Left lung (tissue), 10 donors: ENCODE results near the gene CADM2. TPM values are rescaled to one million over a fixed set of nuclear protein-coding genes. Genes with fewer than 3 reads are reported as not detected.

Experiments
- ATAC-seq: fragments of 200-7000 bp; cut with Tn5 transposase; one replicate; pipeline ENCODE4 v1.9.1; 2020; ENCODE audit warnings: moderate library complexity
- DNase-seq, 4 donors: peaks; one replicate each; pipeline ENCODE4 v3.0.0-alpha.2; 2013 to 2020
- H3K27ac ChIP-seq, 2 donors: fragments of 200-600 bp; sonication (generic) in 1 of 2; one replicate each; pipeline versions ENCODE4 v1.5.0 to v1.8.0; 2020 to 2021
- H3K27me3 ChIP-seq, 2 donors: fragments of 200-600 bp; sonication (generic) in 1 of 2; one replicate each; pipeline versions ENCODE4 v1.5.0 to v1.8.0; 2020 to 2021
- H3K36me3 ChIP-seq, 2 donors: fragments of 200-600 bp; sonication (generic) in 1 of 2; one replicate each; pipeline versions ENCODE4 v1.5.0 to v1.8.0; 2020 to 2021
- H3K4me1 ChIP-seq, 2 donors: fragments of 200-600 bp; one replicate each; pipeline ENCODE4 v1.8.0; 2021
- H3K4me3 ChIP-seq, 2 donors: fragments of 200-600 bp; sonication (generic) in 1 of 2; one replicate each; pipeline versions ENCODE4 v1.5.0 to v1.8.0; 2020 to 2021; ENCODE audit warnings: mild to moderate bottlenecking in 1 of 2
- H3K9me3 ChIP-seq, 2 donors: fragments of 200-600 bp; sonication (generic) in 1 of 2; one replicate each; pipeline versions ENCODE4 v1.5.0 to v1.8.0; 2020 to 2021
- CTCF ChIP-seq, 2 donors: fragments of 200-600 bp; sonication (generic) in 1 of 2; IDR thresholded peaks; one replicate each; pipeline versions ENCODE4 v1.5.0 to v1.8.0; 2021; ENCODE audit warnings: antibody characterized with exemption in 2 of 2
- intact Hi-C, 2 donors: fragments of 100-400 bp; cut with DNase I; formaldehyde crosslinking; loops; one replicate each; pipeline versions ENCODE4 v1.11.2 to v1.14.2; 2022
- polyA plus RNA-seq, 6 donors: library from polyadenylated mRNA; unstranded; fragments of 120-200 nt; gene quantifications; one replicate each; pipeline ENCODE4 v1.2.1, GENCODE V29; 2013; ENCODE audit not compliant: insufficient read length in 6 of 6
- total RNA-seq, 2 donors: library from RNA; stranded (reverse); fragmentation: NEBNext Ultra II Directional; extraction: Animal tissue kit (Norgen Biotek cat#: 25700); gene quantifications; one replicate each; pipeline ENCODE4 v1.2.1, GENCODE V29; 2021
- donor health status: DM: no; HTN: yes; CAD: no.
- donor health status: DM: no; HTN: no; CAD: no.

The CADM2 gene
- total and polyA plus RNA-seq, 8 donors, result 0.16 to 2.3 (median 0.74) TPM

DNA sequence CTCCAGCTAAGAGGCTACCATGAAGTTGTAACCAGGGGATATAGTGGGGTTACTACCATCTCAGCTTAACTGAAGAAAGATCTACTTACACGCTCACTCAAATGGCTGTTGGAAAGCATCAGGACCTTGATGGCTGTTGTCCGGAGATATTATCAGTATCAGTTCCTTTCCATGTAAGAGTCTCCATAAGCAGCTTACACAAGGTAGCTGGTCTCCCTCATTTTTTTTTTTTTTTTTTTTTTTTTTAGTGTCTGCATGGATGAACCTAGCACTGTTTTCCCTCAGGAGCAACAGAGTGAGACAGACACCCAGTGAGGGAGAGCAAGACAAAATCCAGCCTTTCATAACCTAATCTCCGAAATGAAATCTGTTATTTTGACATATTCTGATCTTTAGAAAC lies 230.9 kb downstream of the CADM2 start:
- Histone ChIP-seq H3K27ac (no peak overlapping the region), H3K27me3 (no peaks in the 10 kb centered on the region), H3K4me3 (no peak overlapping the region), H3K36me3 (no peaks in the 10 kb centered on the region), H3K4me1 (no peaks in the 10 kb centered on the region), H3K9me3 (no peaks in the 10 kb centered on the region)
- DNase-seq (no peak), ATAC-seq (no peak)
- intact Hi-C loops, result no loop called here
- TF ChIP-seq CTCF (IDR thresholded peaks at IDR 0.05), result no peak

GRCh38 chr3:85193565-85193964 lies 234.8 kb downstream of the CADM2 start:
- TF ChIP-seq CTCF (IDR thresholded peaks at IDR 0.05), result no peak
- Histone ChIP-seq H3K9me3 (no peaks in the 10 kb centered on the region), H3K36me3 (no peaks in the 10 kb centered on the region), H3K4me3 (no peak overlapping the region), H3K4me1 (no peaks in the 10 kb centered on the region), H3K27me3 (no peaks in the 10 kb centered on the region), H3K27ac (no peak overlapping the region)
- intact Hi-C loops, result no loop called here
- ATAC-seq (no peak), DNase-seq (no peak)

GRCh38 chr3:85208650-85209049 lies 249.9 kb downstream of the CADM2 start:
- Histone ChIP-seq H3K9me3 (peaks cover 0 to under 1% of the 10 kb centered on the region in 2 donors), H3K27me3 (no peaks in the 10 kb centered on the region), H3K36me3 (no peaks in the 10 kb centered on the region), H3K4me1 (no peaks in the 10 kb centered on the region), H3K27ac (no peak overlapping the region), H3K4me3 (no peak overlapping the region)
- ATAC-seq (no peak), DNase-seq (no peak)
- intact Hi-C loops, result no loop called here
- TF ChIP-seq CTCF (IDR thresholded peaks at IDR 0.05), result no peak

DNA sequence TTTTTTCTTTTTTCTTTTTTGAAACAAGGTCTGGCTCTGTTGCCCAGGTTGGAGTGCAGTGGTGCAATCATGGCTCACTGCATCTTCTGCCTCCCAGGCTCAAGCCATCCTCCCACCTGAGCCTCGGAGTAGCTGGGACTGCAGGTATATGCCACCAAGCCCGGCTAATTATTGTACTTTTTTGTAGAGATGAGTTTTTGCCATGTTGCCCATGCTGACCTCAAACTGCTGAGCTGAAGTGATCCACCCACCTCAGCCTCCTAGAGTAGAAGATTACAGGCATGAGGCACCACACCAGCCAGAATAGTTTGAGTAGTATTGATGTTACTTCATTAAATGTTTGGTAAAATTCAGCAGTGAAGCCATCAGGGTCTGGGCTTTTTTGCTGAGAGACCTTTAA lies 251.8 kb downstream of the CADM2 start:
- intact Hi-C loops, result no loop called here
- peaks cover 0 to 4% of the 10 kb centered on the region in 2 donors for H3K9me3 ChIP-seq
- no peaks in the 10 kb centered on the region for H3K27me3 ChIP-seq
- no peak overlapping the region for H3K27ac ChIP-seq
- H3K36me3 ChIP-seq, result no peaks in the 10 kb centered on the region
- TF ChIP-seq CTCF (IDR thresholded peaks at IDR 0.05), result no peak
- H3K4me1 ChIP-seq, result no peaks in the 10 kb centered on the region
- no peak overlapping the region for H3K4me3 ChIP-seq
- ATAC-seq (no peak), DNase-seq (no peak)

DNA sequence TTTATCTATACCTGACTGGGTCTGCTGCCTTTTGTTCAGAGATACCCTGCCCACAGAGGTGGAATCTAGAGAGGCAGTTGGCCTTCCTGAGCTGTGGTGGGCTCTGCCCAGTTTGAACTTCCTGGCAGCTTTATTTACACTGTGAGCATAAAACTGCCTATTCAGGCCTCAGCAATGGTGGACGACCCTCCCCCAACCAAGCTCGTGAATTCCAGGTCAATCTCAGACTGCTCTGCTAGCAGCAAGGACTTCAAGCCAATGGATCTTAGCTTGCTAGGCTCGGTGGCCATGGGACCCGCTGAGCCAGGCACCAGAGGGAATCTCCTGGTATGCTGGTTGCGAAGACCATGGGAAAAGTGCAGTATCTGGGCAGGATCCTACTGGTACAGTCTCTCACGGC lies 270.2 kb downstream of the CADM2 start:
- TF ChIP-seq CTCF (IDR thresholded peaks at IDR 0.05), result no peak
- Histone ChIP-seq H3K4me3 (no peak overlapping the region), H3K27me3 (no peaks in the 10 kb centered on the region), H3K27ac (no peak overlapping the region), H3K9me3 (peaks cover 0 to 4% of the 10 kb centered on the region in 2 donors), H3K36me3 (no peaks in the 10 kb centered on the region), H3K4me1 (no peaks in the 10 kb centered on the region)
- ATAC-seq (no peak), DNase-seq (no peak)
- intact Hi-C loops, result no loop called here
